Chondrocyte (in vitro differentiated cells): ENCODE measurements around the gene NCAPD2. TPM values are rescaled to one million over a fixed set of nuclear protein-coding genes. Genes with fewer than 3 reads are reported as not detected.

Experiments
- DNase-seq: peaks from one replicate; pipeline ENCODE4 v3.0.0; 2021; ENCODE audit warnings: mixed read lengths, low spot score
- H3K27ac Mint-ChIP-seq: one replicate; pipeline ENCODE4 v1.8.0; 2021; ENCODE audit warnings: mild to moderate bottlenecking, moderate library complexity, mixed read lengths; ENCODE audit not compliant: unreplicated experiment
- H3K27me3 Mint-ChIP-seq: 2 replicates; pipeline ENCODE4 v1.8.0; 2021; ENCODE audit warnings: low read depth, mixed read lengths
- H3K36me3 Mint-ChIP-seq: 2 replicates; pipeline ENCODE4 v1.8.0; 2021; ENCODE audit warnings: low read depth, mixed read lengths
- H3K4me1 Mint-ChIP-seq: 2 replicates; pipeline ENCODE4 v1.8.0; 2021; ENCODE audit warnings: low read depth, mild to moderate bottlenecking, mixed read lengths
- H3K4me3 Mint-ChIP-seq: one replicate; pipeline ENCODE4 v1.8.0; 2021; ENCODE audit warnings: mild to moderate bottlenecking, moderate library complexity, mixed read lengths; ENCODE audit not compliant: unreplicated experiment
- H3K9me3 Mint-ChIP-seq: 2 replicates; pipeline ENCODE4 v1.8.0; 2021; ENCODE audit warnings: low read depth, mixed read lengths
- CTCF ChIP-seq: fragments of 200-600 bp; sonication (generic); IDR thresholded peaks from 2 replicates; pipeline ENCODE4 v1.5.0; 2021; ENCODE audit warnings: antibody characterized with exemption, mild to moderate bottlenecking, moderate library complexity
- total RNA-seq: library from RNA; stranded (reverse); gene quantifications from 3 replicates; pipeline ENCODE4 v1.2.1, GENCODE V29; 2021

The NCAPD2 gene
- total RNA-seq, 1 donor from 2014 or later = 23.0 TPM

GRCh38 chr12:6532927-6533652 is 39.2 kb downstream of the NCAPD2 start:
- no peak for TF ChIP-seq CTCF
- H3K4me1 Mint-ChIP-seq = peaks cover 42% of the 10 kb centered on the region
- H3K4me3 Mint-ChIP-seq = peak overlapping the region; percentile 90
- H3K27ac Mint-ChIP-seq = peak overlapping the region; percentile 100
- H3K27me3 Mint-ChIP-seq = no peaks in the 10 kb centered on the region
- DNase-seq = peak; percentile 94
- no peaks in the 10 kb centered on the region for H3K9me3 Mint-ChIP-seq
- peaks cover 29% of the 10 kb centered on the region for H3K36me3 Mint-ChIP-seq

- no peaks in the 10 kb centered on the region for H3K9me3 Mint-ChIP-seq
- no peaks in the 10 kb centered on the region for H3K27me3 Mint-ChIP-seq
- no peak for DNase-seq
- H3K27ac Mint-ChIP-seq = peak overlapping the region; percentile 100
- H3K4me1 Mint-ChIP-seq = peaks cover 42% of the 10 kb centered on the region
- peaks cover 27% of the 10 kb centered on the region for H3K36me3 Mint-ChIP-seq
- peak overlapping the region; percentile 90 for H3K4me3 Mint-ChIP-seq
- TF ChIP-seq CTCF = no peak
These were observed 39.7 kb downstream of the NCAPD2 start for GRCh38 chr12:6533653-6533922.

GRCh38 chr12:6533923-6534694 is 40.2 kb downstream of the NCAPD2 start, which contains the start of gene GAPDH:
Gene GAPDH, plus strand, starts transcription at chr12:6534517. Its CDS starts 316 bp downstream, at chr12:6534833.
- Mint-ChIP-seq H3K27ac (peak within 1 kb of the TSS; percentile 100), H3K36me3 (peaks cover 25% of the 10 kb centered on the region), H3K27me3 (no peaks in the 10 kb centered on the region), H3K9me3 (no peaks in the 10 kb centered on the region), H3K4me1 (peaks cover 43% of the 10 kb centered on the region), H3K4me3 (peak within 1 kb of the TSS; percentile 90)
- TF ChIP-seq CTCF = no peak
- DNase-seq = peak; percentile 98

GRCh38 chr12:6534695-6534944 is 40.7 kb downstream of the NCAPD2 start:
- H3K36me3 Mint-ChIP-seq = peaks cover 25% of the 10 kb centered on the region
- DNase-seq = no peak
- H3K27me3 Mint-ChIP-seq = no peaks in the 10 kb centered on the region
- H3K27ac Mint-ChIP-seq = peak overlapping the region; percentile 99
- H3K9me3 Mint-ChIP-seq = no peaks in the 10 kb centered on the region
- TF ChIP-seq CTCF = no peak
- peaks cover 48% of the 10 kb centered on the region for H3K4me1 Mint-ChIP-seq
- peak overlapping the region; percentile 90 for H3K4me3 Mint-ChIP-seq

- no peaks in the 10 kb centered on the region for H3K9me3 Mint-ChIP-seq
- TF ChIP-seq CTCF = no peak
- H3K36me3 Mint-ChIP-seq = peaks cover 24% of the 10 kb centered on the region
- DNase-seq = peak; percentile 91
- H3K4me1 Mint-ChIP-seq = peaks cover 53% of the 10 kb centered on the region
- H3K27me3 Mint-ChIP-seq = no peaks in the 10 kb centered on the region
- peak overlapping the region; percentile 90 for H3K4me3 Mint-ChIP-seq
- peak overlapping the region; percentile 99 for H3K27ac Mint-ChIP-seq
These were observed 41.2 kb downstream of the NCAPD2 start for GRCh38 chr12:6534945-6535696.
